ENCODE measurements around the gene SERPINA6.
A peak's percentile ranks its signal among the peaks of the same experiment; 100 is the strongest.

DNA sequence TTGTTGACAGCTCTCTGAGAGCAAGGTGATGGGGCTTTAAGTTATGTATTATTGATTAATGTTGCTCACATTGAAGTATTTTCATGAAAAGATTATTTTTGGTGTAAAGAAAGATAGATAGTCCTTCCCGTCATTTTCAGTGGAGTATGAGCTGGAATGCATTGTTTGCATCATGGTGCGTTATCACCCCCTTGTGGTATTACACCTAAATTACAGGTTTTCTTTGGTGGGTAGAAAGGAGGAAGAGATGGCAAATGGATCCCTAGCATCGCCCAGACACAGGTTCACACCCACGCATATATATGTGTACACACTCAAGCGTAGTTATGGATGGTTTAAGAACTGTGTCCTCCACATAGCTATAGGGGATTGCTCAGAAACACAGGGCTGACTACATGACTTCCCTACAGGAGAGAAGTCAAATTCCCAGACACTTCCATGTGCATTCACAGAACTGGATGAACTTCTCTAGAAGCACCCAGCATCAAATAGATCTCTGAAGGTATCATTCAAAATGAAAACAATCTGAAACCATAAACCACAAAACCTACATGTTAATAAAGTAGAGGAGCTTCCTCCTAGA is 15.6 kb downstream of the SERPINA6 start:
- TF ChIP-seq, protein P1, sequence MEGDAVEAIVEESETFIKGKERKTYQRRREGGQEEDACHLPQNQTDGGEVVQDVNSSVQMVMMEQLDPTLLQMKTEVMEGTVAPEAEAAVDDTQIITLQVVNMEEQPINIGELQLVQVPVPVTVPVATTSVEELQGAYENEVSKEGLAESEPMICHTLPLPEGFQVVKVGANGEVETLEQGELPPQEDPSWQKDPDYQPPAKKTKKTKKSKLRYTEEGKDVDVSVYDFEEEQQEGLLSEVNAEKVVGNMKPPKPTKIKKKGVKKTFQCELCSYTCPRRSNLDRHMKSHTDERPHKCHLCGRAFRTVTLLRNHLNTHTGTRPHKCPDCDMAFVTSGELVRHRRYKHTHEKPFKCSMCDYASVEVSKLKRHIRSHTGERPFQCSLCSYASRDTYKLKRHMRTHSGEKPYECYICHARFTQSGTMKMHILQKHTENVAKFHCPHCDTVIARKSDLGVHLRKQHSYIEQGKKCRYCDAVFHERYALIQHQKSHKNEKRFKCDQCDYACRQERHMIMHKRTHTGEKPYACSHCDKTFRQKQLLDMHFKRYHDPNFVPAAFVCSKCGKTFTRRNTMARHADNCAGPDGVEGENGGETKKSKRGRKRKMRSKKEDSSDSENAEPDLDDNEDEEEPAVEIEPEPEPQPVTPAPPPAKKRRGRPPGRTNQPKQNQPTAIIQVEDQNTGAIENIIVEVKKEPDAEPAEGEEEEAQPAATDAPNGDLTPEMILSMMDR (conservative IDR thresholded peaks at IDR 0.05) = peak; percentile 27; the same call in 1 of the 2 replicates
- no peak for TF ChIP-seq EZH2 (IDR thresholded peaks at IDR 0.05; ENCODE audit: low read depth)

Measured in PC-9 (cell line).